B cell (primary cell): Measurements from ENCODE around the gene KCNK17. TPM values are rescaled to one million over a fixed set of nuclear protein-coding genes. Genes with fewer than 3 reads are reported as not detected.

Experiments used
- ATAC-seq: fragments of 200-7000 bp; cut with Tn5 transposase; one replicate; pipeline ENCODE4 v1.10.0; 2021; ENCODE audit warnings: low read depth, mild to moderate bottlenecking, moderate number of reproducible peaks, moderate library complexity
- CTCF ChIA-PET: fragments of 350-600 bp; sonication (Branson Sonifier 250); formaldehyde crosslinking; loops from one replicate; lab custom pipeline; 2021; ENCODE audit warnings: antibody characterized with exemption, inconsistent platforms; lab: Charles Lee
- POLR2A ChIA-PET: fragments of 350-600 bp; sonication (Branson Sonifier 250); formaldehyde crosslinking; loops from one replicate; lab custom pipeline; 2021; ENCODE audit warnings: antibody characterized with exemption; lab: Charles Lee
- DNase-seq: peaks from one replicate; pipeline ENCODE4 v3.0.0; 2013
- H2AFZ ChIP-seq: 2 replicates; pipeline ENCODE4 v1.6.1; 2012; ENCODE audit warnings: mild to moderate bottlenecking, low read depth, low read length; ENCODE audit not compliant: insufficient read depth, poor library complexity, severe bottlenecking
- H3K27ac ChIP-seq, 2 donors: 1 replicate in 1 of 2; 2 replicates in 1 of 2; pipeline ENCODE4 v1.5.1; 2012 to 2013; ENCODE audit warnings: low read length in 2 of 2, mild to moderate bottlenecking in 2 of 2, moderate library complexity in 1 of 2
- H3K27me3 ChIP-seq, 4 experiments: fragments of 200-600 bp in 1 of 4; sonication (generic) in 1 of 4; replicated peaks in 1 of 4; 1 replicate in 2 of 4; 2 replicates in 2 of 4; pipeline versions ENCODE4 v1.6.1 to v1.7.0; 2013 to 2016; ENCODE audit warnings: low read length in 3 of 4, mild to moderate bottlenecking in 2 of 4, mixed read lengths in 1 of 4, moderate library complexity in 1 of 4; ENCODE audit not compliant: insufficient read depth in 4 of 4, control insufficient read depth in 3 of 4; ENCODE audit errors: control extremely low read depth in 1 of 4
- H3K36me3 ChIP-seq, 2 experiments: replicated peaks in 1 of 2; 1 replicate in 1 of 2; 2 replicates in 1 of 2; pipeline versions ENCODE4 v1.6.1 to v1.7.1; 2013; ENCODE audit warnings: low read length in 1 of 2; ENCODE audit not compliant: insufficient read depth in 2 of 2, control insufficient read depth in 1 of 2; ENCODE audit errors: control extremely low read depth in 1 of 2, extremely low read depth in 1 of 2
- H3K4me1 ChIP-seq, 2 donors: fragments of 200-600 bp in 1 of 2; sonication (generic) in 1 of 2; 1 replicate in 1 of 2; 2 replicates in 1 of 2; pipeline versions ENCODE4 v1.5.1 to v1.6.1; 2013 to 2017; ENCODE audit warnings: low read length in 2 of 2; ENCODE audit not compliant: control insufficient read depth in 2 of 2, insufficient read depth in 2 of 2
- H3K4me2 ChIP-seq: replicated peaks from 2 replicates; pipeline ENCODE3; 2012; ENCODE audit warnings: mild to moderate bottlenecking, low read depth, low read length; ENCODE audit not compliant: poor library complexity, severe bottlenecking
- H3K4me3 ChIP-seq, 5 experiments: fragments of 200-600 bp in 1 of 5; sonication (generic) in 1 of 5; 1 replicate in 3 of 5; 2 replicates in 2 of 5; pipeline versions ENCODE4 v1.5.1 to v1.7.0; 2011 to 2016; ENCODE audit warnings: low read length in 4 of 5, mild to moderate bottlenecking in 4 of 5, low read depth in 2 of 5, control low read depth in 1 of 5, moderate library complexity in 1 of 5; ENCODE audit not compliant: insufficient read depth in 1 of 5; ENCODE audit errors: control extremely low read depth in 1 of 5, extremely low read depth in 1 of 5
- H3K79me2 ChIP-seq: fragments of 200-600 bp; sonication (generic); one replicate; pipeline ENCODE4 v1.6.0; 2016; ENCODE audit warnings: low read length; ENCODE audit not compliant: control insufficient read depth, insufficient read depth
- H3K9ac ChIP-seq: fragments of 200-600 bp; sonication (generic); 2 replicates; pipeline ENCODE4 v1.6.1; 2017; ENCODE audit warnings: mild to moderate bottlenecking, low read length, moderate library complexity
- H3K9me3 ChIP-seq, 3 donors: one replicate each; pipeline versions ENCODE4 v1.6.1 to v1.7.1; 2013; ENCODE audit warnings: low read length in 2 of 3; ENCODE audit not compliant: control insufficient read depth in 2 of 3, insufficient read depth in 1 of 3; ENCODE audit errors: control extremely low read depth in 1 of 3
- H4K20me1 ChIP-seq: 2 replicates; pipeline ENCODE4 v1.6.0; 2012; ENCODE audit warnings: mild to moderate bottlenecking, low read length; ENCODE audit not compliant: insufficient read depth, control insufficient read depth, poor library complexity, severe bottlenecking
- H3K27ac Mint-ChIP-seq: one replicate; pipeline ENCODE4 v1.8.0; 2021; ENCODE audit warnings: mixed read lengths
- H3K27me3 Mint-ChIP-seq: one replicate; pipeline ENCODE4 v1.8.0; 2021; ENCODE audit warnings: mixed read lengths
- H3K4me1 Mint-ChIP-seq: one replicate; pipeline ENCODE4 v1.8.0; 2021; ENCODE audit warnings: mixed read lengths
- H3K4me3 Mint-ChIP-seq: one replicate; pipeline ENCODE4 v1.8.0; 2021; ENCODE audit warnings: mixed read lengths
- H3K9me3 Mint-ChIP-seq: one replicate; pipeline ENCODE4 v1.8.0; 2022; ENCODE audit warnings: mixed read lengths; ENCODE audit not compliant: insufficient read depth
- CTCF ChIP-seq: fragments of 200-600 bp; IDR thresholded peaks from one replicate; pipeline ENCODE4 v1.8.0; 2022; ENCODE audit warnings: antibody characterized with exemption, mild to moderate bottlenecking
- EZH2 ChIP-seq: IDR thresholded peaks from 2 replicates; pipeline ENCODE4 v1.6.1; 2012; ENCODE audit warnings: borderline replicate concordance, low read depth, mild to moderate bottlenecking, moderate library complexity, low read length; ENCODE audit not compliant: insufficient read depth, poor library complexity, severe bottlenecking
- WGBS: methylation state at CpG from one replicate; pipeline ENCODE4 v1.1.5; 2013; ENCODE audit warnings: missing lambda C conversion rate; ENCODE audit not compliant: insufficient coverage; 5-methylcytosine and 5-hydroxymethylcytosine counted together
- intact Hi-C: fragments of 100-400 bp; cut with micrococcal nuclease; formaldehyde crosslinking; loops from one replicate; pipeline ENCODE4 v1.10.0; 2022
- polyA plus RNA-seq: library from polyadenylated mRNA; depleted of rRNA; stranded (reverse); fragments of >200 nt; gene quantifications from 2 replicates; pipeline ENCODE4 v1.2.3, GENCODE V29; 2012
- total RNA-seq, 2 donors: library from RNA; stranded (reverse); fragments of 120-200 nt in 1 of 2; gene quantifications; 1 replicate in 1 of 2; 2 replicates in 1 of 2; pipeline versions ENCODE4 v1.2.3 to v1.2.4, GENCODE V29; 2013 to 2022

The KCNK17 gene
- total and polyA plus RNA-seq, 2 donors (not counting 1 experiment from before 2014, with no cell fraction given), result not detected

GRCh38 chr6:39250507-39250906 is 63.7 kb downstream of the KCNK17 start:
- H3K4me2 ChIP-seq, result no peak overlapping the region
- peaks cover 30% of the 10 kb centered on the region for H3K27me3 Mint-ChIP-seq
- TF ChIP-seq CTCF (no peak), EZH2 (no peak)
- no peak overlapping the region for H2AFZ ChIP-seq
- peaks cover 3% of the 10 kb centered on the region for H3K9me3 Mint-ChIP-seq
- no peaks in the 10 kb centered on the region for H3K36me3 ChIP-seq
- no peak overlapping the region for H3K4me3 Mint-ChIP-seq
- H3K4me3 ChIP-seq, result no peak overlapping the region
- ChIA-PET CTCF (no interaction called here), POLR2A (no interaction called here)
- peaks cover 0 to 4% (median 0%) of the 10 kb centered on the region in 3 donors for H3K9me3 ChIP-seq
- no peaks in the 10 kb centered on the region for H3K4me1 Mint-ChIP-seq
- no peaks in the 10 kb centered on the region for H3K4me1 ChIP-seq
- H3K27ac Mint-ChIP-seq, result no peak overlapping the region
- ATAC-seq, result no peak
- intact Hi-C loops, result no loop called here
- H3K9ac ChIP-seq, result no peak overlapping the region
- DNase-seq, result no peak
- H4K20me1 ChIP-seq, result no peaks in the 10 kb centered on the region
- no peak overlapping the region for H3K27ac ChIP-seq
- H3K79me2 ChIP-seq, result no peaks in the 10 kb centered on the region
- peaks cover 0 to 4% (median 0%) of the 10 kb centered on the region in 4 experiments for H3K27me3 ChIP-seq

GRCh38 chr6:39249278-39249677 is 64.9 kb downstream of the KCNK17 start:
- Mint-ChIP-seq H3K9me3 (no peaks in the 10 kb centered on the region), H3K27me3 (peaks cover 26% of the 10 kb centered on the region), H3K4me1 (no peaks in the 10 kb centered on the region), H3K4me3 (no peak overlapping the region), H3K27ac (no peak overlapping the region)
- H3K4me3 ChIP-seq, result no peak overlapping the region
- no peaks in the 10 kb centered on the region for H3K4me1 ChIP-seq
- no CpG with 5 or more reads among the region's 1 CpG for WGBS
- ChIA-PET POLR2A (no interaction called here), CTCF (no interaction called here)
- peaks cover 0 to 4% (median 0%) of the 10 kb centered on the region in 4 experiments for H3K27me3 ChIP-seq
- TF ChIP-seq EZH2 (no peak), CTCF (no peak)
- H3K27ac ChIP-seq, result no peak overlapping the region
- no peaks in the 10 kb centered on the region for H4K20me1 ChIP-seq
- H3K36me3 ChIP-seq, result no peaks in the 10 kb centered on the region
- no peak overlapping the region for H2AFZ ChIP-seq
- intact Hi-C loops, result no loop called here
- no peak for ATAC-seq
- DNase-seq, result no peak
- no peaks in the 10 kb centered on the region for H3K9me3 ChIP-seq
- no peak overlapping the region for H3K4me2 ChIP-seq
- H3K9ac ChIP-seq, result no peak overlapping the region
- no peaks in the 10 kb centered on the region for H3K79me2 ChIP-seq

Other genes starting within 250 kb of the KCNK17 start
- gene SAYSD1, start 199.2 kb downstream of the KCNK17 start, total RNA-seq, result 17.8 and 21.9 TPM in 2 replicates
- 4.6 and 5.3 TPM in 2 replicates for gene SAYSD1, start 199.2 kb downstream of the KCNK17 start, polyA plus RNA-seq
- 0.07 TPM in 1 of 2 replicates, not detected in the other for gene KCNK5, start 84.9 kb downstream of the KCNK17 start, total RNA-seq
- not detected in 2 replicates for gene KCNK5, start 84.9 kb downstream of the KCNK17 start, polyA plus RNA-seq
- not detected in 2 replicates for gene KCNK16, start 8.3 kb upstream of the KCNK17 start, total RNA-seq
- gene KCNK16, start 8.3 kb upstream of the KCNK17 start, polyA plus RNA-seq, result not detected in 2 replicates